Esophagus muscularis mucosa (tissue), 4 donors: ENCODE data around the gene PDIA6. TPM values are rescaled to one million over a fixed set of nuclear protein-coding genes. Genes with fewer than 3 reads are reported as not detected.

Experiments
- DNase-seq: peaks from one replicate; pipeline ENCODE4 v3.0.0-alpha.2; 2017; ENCODE audit errors: extremely low spot score
- H3K27ac ChIP-seq, 4 donors: fragments of 200-600 bp; sonication (generic); replicated peaks in 1 of 4; 1 replicate in 3 of 4; 2 replicates in 1 of 4; pipeline ENCODE4 v1.5.1; 2016 to 2019; ENCODE audit warnings: mild to moderate bottlenecking in 1 of 4
- H3K27me3 ChIP-seq, 4 donors: fragments of 200-600 bp; sonication (generic); one replicate each; pipeline versions ENCODE4 v1.5.1 to v1.6.0; 2016 to 2019
- H3K36me3 ChIP-seq, 4 donors: fragments of 200-600 bp; sonication (generic); one replicate each; pipeline ENCODE4 v1.5.1; 2016 to 2019
- H3K4me1 ChIP-seq, 4 donors: fragments of 200-600 bp; sonication (generic); one replicate each; pipeline ENCODE4 v1.5.1; 2016 to 2019
- H3K4me3 ChIP-seq, 4 donors: fragments of 200-600 bp; sonication (generic); 1 replicate in 2 of 4; 2 replicates in 2 of 4; pipeline ENCODE4 v1.5.1; 2016 to 2019; ENCODE audit warnings: mild to moderate bottlenecking in 4 of 4, moderate library complexity in 1 of 4
- H3K9me3 ChIP-seq, 4 donors: fragments of 200-600 bp; sonication (generic); 1 replicate in 3 of 4; 2 replicates in 1 of 4; pipeline ENCODE4 v1.5.1; 2016 to 2019
- EP300 ChIP-seq: sonication (generic); formaldehyde crosslinking; IDR thresholded peaks from one replicate; pipeline ENCODE4 v1.6.1; 2017; ENCODE audit warnings: antibody characterized with exemption
- POLR2A ChIP-seq: fragments of 450-650 bp; IDR thresholded peaks from one replicate; pipeline ENCODE4 v1.6.1; 2017; ENCODE audit warnings: antibody characterized with exemption, moderate library complexity, mild to moderate bottlenecking, low read depth
- POLR2AphosphoS5 ChIP-seq, 2 donors: sonication (generic); formaldehyde crosslinking; IDR thresholded peaks; one replicate each; pipeline ENCODE4 v1.6.1; 2017; ENCODE audit warnings: antibody characterized with exemption in 2 of 2
- WGBS: methylation state at CpG from one replicate; pipeline ENCODE4 v1.1.5; 2018; 5-methylcytosine and 5-hydroxymethylcytosine counted together
- intact Hi-C: fragments of 100-400 bp; cut with DNase I; formaldehyde crosslinking; loops from one replicate; pipeline ENCODE4 v1.15.1; 2023
- total RNA-seq, 4 donors: library from RNA; depleted of rRNA; stranded (reverse); fragments of >200 nt; gene quantifications; one replicate each; pipeline versions ENCODE4 v1.1.0 to v1.2.1, GENCODE V29; 2016
- TF ChIP-seq, protein P1 (sequence below), 3 experiments: fragments of 200-600 bp in 2 of 3; fragments of 450-650 bp in 1 of 3; sonication (generic) in 2 of 3; IDR thresholded peaks; one replicate each; pipeline ENCODE4 v1.5.1; 2017 to 2019; ENCODE audit warnings: antibody characterized with exemption in 3 of 3, mild to moderate bottlenecking in 2 of 3, moderate library complexity in 1 of 3

The PDIA6 gene
- total RNA-seq, 4 donors from 2014 or later, result 64.8 to 99.7 (median 85.3) TPM

DNA sequence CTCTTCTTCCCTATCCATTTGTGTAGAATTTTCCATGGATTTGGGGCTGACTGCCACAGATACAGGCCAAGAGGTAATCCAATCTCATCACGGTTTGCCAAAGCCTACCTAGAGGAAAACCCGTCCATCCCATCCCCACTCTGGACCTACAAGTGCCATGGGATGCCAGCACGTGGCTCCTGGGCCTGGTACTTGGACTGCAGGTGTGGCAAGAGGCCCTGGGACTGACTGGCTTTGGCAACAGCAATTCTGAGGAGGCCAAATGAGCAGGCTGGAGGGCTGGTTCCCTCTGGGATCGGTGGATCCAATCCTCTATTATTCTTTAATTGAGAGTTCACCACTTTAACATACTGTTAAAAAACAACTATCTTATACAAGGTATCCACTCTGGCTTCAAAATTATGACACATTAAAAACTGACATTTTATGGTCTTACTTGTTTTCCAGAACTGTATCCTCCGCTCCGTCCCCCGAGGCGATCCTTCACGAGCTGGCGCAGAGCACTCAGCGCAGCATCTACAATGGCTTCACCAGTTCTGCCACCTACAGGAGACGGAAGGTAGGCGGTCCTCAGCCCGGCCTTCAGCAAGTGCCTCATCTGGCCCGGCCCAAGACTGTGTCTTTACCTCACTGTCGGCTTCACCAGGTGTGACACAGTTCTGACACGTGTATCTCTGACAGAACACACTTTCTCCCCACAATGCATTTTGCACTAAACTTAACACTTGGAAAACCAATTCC lies 19.8 kb downstream of the PDIA6 start:
- Histone ChIP-seq H3K9me3 (no peaks in the 10 kb centered on the region), H3K4me1 (peaks cover 0 to 3% (median 0%) of the 10 kb centered on the region in 4 donors), H3K36me3 (peaks cover 49 to 100% (median 95%) of the 10 kb centered on the region in 4 donors), H3K27ac (no peak overlapping the region), H3K27me3 (no peaks in the 10 kb centered on the region), H3K4me3 (no peak overlapping the region)
- 93% methylated on average over 17 of the region's 17 CpGs for WGBS
- DNase-seq, result no peak
- TF ChIP-seq POLR2A (no peak), EP300 (no peak), POLR2AphosphoS5 (IDR thresholded peaks at IDR 0.05) (no peak)
- TF ChIP-seq, protein P1, sequence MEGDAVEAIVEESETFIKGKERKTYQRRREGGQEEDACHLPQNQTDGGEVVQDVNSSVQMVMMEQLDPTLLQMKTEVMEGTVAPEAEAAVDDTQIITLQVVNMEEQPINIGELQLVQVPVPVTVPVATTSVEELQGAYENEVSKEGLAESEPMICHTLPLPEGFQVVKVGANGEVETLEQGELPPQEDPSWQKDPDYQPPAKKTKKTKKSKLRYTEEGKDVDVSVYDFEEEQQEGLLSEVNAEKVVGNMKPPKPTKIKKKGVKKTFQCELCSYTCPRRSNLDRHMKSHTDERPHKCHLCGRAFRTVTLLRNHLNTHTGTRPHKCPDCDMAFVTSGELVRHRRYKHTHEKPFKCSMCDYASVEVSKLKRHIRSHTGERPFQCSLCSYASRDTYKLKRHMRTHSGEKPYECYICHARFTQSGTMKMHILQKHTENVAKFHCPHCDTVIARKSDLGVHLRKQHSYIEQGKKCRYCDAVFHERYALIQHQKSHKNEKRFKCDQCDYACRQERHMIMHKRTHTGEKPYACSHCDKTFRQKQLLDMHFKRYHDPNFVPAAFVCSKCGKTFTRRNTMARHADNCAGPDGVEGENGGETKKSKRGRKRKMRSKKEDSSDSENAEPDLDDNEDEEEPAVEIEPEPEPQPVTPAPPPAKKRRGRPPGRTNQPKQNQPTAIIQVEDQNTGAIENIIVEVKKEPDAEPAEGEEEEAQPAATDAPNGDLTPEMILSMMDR (IDR thresholded peaks at IDR 0.05), result no peak
- intact Hi-C loops, result no loop called here

DNA sequence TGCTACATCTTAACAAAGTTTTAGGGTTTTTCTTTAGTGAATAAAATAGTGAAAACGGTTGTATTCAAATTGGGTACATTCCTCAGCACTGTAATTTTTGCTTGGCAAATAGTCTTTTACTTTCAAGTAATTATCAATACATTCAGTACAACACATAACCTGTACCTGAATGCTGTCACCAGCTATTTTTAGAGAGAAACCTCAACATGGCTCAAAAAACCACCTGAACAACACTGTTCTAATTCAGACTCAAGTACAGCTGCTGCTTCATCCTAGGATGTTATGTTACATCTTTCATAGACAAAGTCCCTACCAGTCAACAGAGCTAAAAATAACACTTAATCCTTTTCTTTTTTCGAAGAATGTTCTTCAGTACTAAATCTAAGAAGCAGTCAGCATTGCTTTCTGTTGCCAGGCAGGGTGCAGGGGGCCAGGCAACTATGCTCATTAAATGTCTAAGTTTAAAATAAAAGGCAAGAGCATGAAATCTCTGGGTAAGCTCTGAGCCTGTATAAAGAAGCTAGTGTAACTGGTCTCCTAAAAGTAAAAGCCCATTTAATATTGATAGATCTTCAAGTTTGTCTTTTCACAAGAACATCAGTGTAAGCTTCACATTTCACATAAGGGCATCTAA lies 20.5 kb downstream of the PDIA6 start:
- no peaks in the 10 kb centered on the region for H3K9me3 ChIP-seq
- TF ChIP-seq, protein P1 (IDR thresholded peaks at IDR 0.05), result no peak
- TF ChIP-seq EP300 (no peak), POLR2AphosphoS5 (IDR thresholded peaks at IDR 0.05) (no peak), POLR2A (no peak)
- WGBS, result 67% methylated on average over 2 of the region's 2 CpGs
- H3K36me3 ChIP-seq, result peaks cover 52 to 100% (median 95%) of the 10 kb centered on the region in 4 donors
- no peaks in the 10 kb centered on the region for H3K27me3 ChIP-seq
- H3K4me1 ChIP-seq, result peaks cover 0 to 3% (median 0%) of the 10 kb centered on the region in 4 donors
- H3K27ac ChIP-seq, result no peak overlapping the region
- H3K4me3 ChIP-seq, result no peak overlapping the region
- no peak for DNase-seq
- intact Hi-C loops, result no loop called here

DNA sequence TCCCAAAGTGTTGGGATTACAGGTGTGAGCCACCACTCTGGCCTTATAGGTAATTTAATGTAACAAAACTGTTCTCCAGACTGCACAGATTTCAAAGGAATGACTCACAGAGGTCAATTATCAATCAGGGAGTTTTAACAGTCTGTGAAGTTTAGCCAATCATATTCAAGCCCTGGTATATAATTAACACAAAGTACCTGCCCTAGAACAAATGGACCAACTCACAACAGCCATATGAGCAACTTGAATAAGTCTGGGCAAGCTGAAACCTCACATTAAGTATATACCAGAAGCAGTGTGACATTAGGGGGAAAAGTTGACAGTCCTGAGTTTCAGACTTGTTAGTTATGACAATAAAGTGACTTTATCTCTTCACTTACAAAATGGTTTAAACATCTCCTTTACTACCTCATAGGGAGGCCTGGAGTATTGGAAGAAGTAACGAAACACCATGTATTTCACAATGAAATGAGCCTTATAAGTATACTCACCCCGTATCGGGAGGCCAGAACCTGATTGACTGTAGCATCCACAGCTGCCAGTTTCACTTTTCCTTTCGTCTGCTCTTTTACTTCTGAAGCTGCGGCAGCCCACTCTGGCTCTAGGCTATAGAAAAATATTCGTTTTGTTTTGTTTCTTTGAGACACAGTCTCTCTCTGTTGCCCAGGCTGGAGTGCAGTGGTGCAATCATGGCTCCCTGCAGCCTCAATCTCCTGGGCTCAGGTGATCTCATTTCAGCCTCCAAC lies 22.2 kb downstream of the PDIA6 start:
- H3K27me3 ChIP-seq, result no peaks in the 10 kb centered on the region
- H3K27ac ChIP-seq, result no peak overlapping the region
- no peaks in the 10 kb centered on the region for H3K9me3 ChIP-seq
- DNase-seq, result no peak
- no peak overlapping the region for H3K4me3 ChIP-seq
- H3K4me1 ChIP-seq, result peaks cover 0 to 3% (median 0%) of the 10 kb centered on the region in 4 donors
- TF ChIP-seq, protein P1 (IDR thresholded peaks at IDR 0.05), result no peak
- no peak for TF ChIP-seq EP300
- TF ChIP-seq POLR2A, result no peak
- no peak for TF ChIP-seq POLR2AphosphoS5 (IDR thresholded peaks at IDR 0.05)
- intact Hi-C loops, result no loop called here
- WGBS, result 93% methylated on average over 6 of the region's 6 CpGs
- H3K36me3 ChIP-seq, result peaks cover 62 to 100% (median 97%) of the 10 kb centered on the region in 4 donors

DNA sequence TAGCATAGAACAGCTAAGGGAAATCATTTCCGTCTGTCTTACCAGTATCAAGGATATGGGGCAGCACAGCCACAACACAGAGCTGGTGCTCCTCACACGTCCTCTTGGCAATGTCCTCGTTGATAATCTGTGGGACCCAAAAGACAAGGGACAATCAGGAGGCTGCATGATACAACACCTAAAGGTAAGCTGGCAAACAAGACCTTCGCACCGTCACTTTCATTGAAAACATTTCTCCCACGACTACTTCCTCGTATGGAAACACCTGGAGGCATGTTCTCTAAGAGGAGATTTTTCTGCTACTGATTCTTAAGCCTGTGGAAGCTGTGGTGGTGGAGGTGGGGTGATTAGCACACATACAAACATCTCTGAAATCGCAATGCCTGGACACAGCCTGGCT lies 23.7 kb downstream of the PDIA6 start:
- peaks cover 77 to 100% (median 99%) of the 10 kb centered on the region in 4 donors for H3K36me3 ChIP-seq
- 94% methylated on average over 8 of the region's 8 CpGs for WGBS

More for the DNA sequence above, 23.7 kb downstream of the PDIA6 start:
- Histone ChIP-seq H3K4me3 (no peak overlapping the region), H3K27me3 (no peaks in the 10 kb centered on the region), H3K4me1 (peaks cover 0 to 3% (median 0%) of the 10 kb centered on the region in 4 donors), H3K9me3 (no peaks in the 10 kb centered on the region), H3K27ac (no peak overlapping the region)
- intact Hi-C loops, result no loop called here
- no peak for TF ChIP-seq POLR2A
- no peak for TF ChIP-seq POLR2AphosphoS5 (IDR thresholded peaks at IDR 0.05)
- no peak for TF ChIP-seq EP300
- TF ChIP-seq, protein P1 (IDR thresholded peaks at IDR 0.05), result no peak
- DNase-seq, result no peak
